Measurements from ENCODE around the gene USF2.
A peak's percentile ranks its signal among the peaks of the same experiment; 100 is the strongest.

Gene USF2

GRCh38 chr19:35265900-35266519 is 2.8 kb upstream of the USF2 start:
- DNase-seq (ENCODE audit: low read depth): no peak

GRCh38 chr19:35266520-35267352 is 2.0 kb upstream of the USF2 start:
- peak; percentile 16 for DNase-seq (ENCODE audit: low read depth)

- DNase-seq (ENCODE audit: low read depth): peak; percentile 48
These were observed 1.4 kb upstream of the USF2 start for GRCh38 chr19:35267353-35267817.

GRCh38 chr19:35267818-35268535 is 785 bp upstream of the USF2 start:
- peak; percentile 77 for DNase-seq (ENCODE audit: low read depth)

- DNase-seq (ENCODE audit: low read depth): peak; percentile 79
These were observed 816 bp downstream of the USF2 start for GRCh38 chr19:35269438-35270117.

- no peak for DNase-seq (ENCODE audit: low read depth)
These were observed 1.6 kb downstream of the USF2 start for GRCh38 chr19:35270381-35270811.

GRCh38 chr19:35271546-35271945 is 2.8 kb downstream of the USF2 start:
- no peak for DNase-seq (ENCODE audit: low read depth)

- no peak for DNase-seq (ENCODE audit: low read depth)
These were observed 3.5 kb downstream of the USF2 start for GRCh38 chr19:35272122-35272719.

- no peak for DNase-seq (ENCODE audit: low read depth)
These were observed 4.3 kb downstream of the USF2 start for GRCh38 chr19:35272954-35273649.

- DNase-seq (ENCODE audit: low read depth): no peak
These were observed 5.0 kb downstream of the USF2 start for GRCh38 chr19:35273686-35274259.

GRCh38 chr19:35274323-35274722 is 5.6 kb downstream of the USF2 start:
- no peak for DNase-seq (ENCODE audit: low read depth)

- DNase-seq (ENCODE audit: low read depth): no peak
These were observed 8.0 kb downstream of the USF2 start for GRCh38 chr19:35276706-35277281.

- DNase-seq (ENCODE audit: low read depth): no peak
These were observed 10.0 kb downstream of the USF2 start for GRCh38 chr19:35278578-35279284.

- DNase-seq (ENCODE audit: low read depth): no peak
These were observed 10.6 kb downstream of the USF2 start for GRCh38 chr19:35279374-35279773.

GRCh38 chr19:35279985-35280821 is 11.4 kb downstream of the USF2 start:
- DNase-seq (ENCODE audit: low read depth): no peak

- no peak for DNase-seq (ENCODE audit: low read depth)
These were observed 12.5 kb downstream of the USF2 start for GRCh38 chr19:35281303-35281702.

- DNase-seq (ENCODE audit: low read depth): no peak
These were observed 15.7 kb downstream of the USF2 start for GRCh38 chr19:35284153-35285094.

- DNase-seq (ENCODE audit: low read depth): no peak
These were observed 16.3 kb downstream of the USF2 start for GRCh38 chr19:35285095-35285449.

All from EH (cell line).